Stomach (tissue), 9 donors: ENCODE data around the gene MTMR12. TPM values are rescaled to one million over a fixed set of nuclear protein-coding genes. Genes with fewer than 3 reads are reported as not detected.
A peak's percentile ranks its signal among the peaks of the same experiment; 100 is the strongest.
"Not testable (repeated sequence)": the region's sequence is repeated elsewhere in the genome, so short reads cannot be mapped to it uniquely, and the experiment has no call there.

ENCODE experiments used
- DNase-seq, 2 donors: peaks; one replicate each; pipeline versions ENCODE4 v3.0.0 to v3.0.0-alpha.2; 2013 to 2019
- H3K27ac ChIP-seq, 5 donors: fragments of 200-600 bp in 4 of 5; sonication (generic) in 4 of 5; one replicate each; pipeline ENCODE4 v1.5.1; 2013 to 2019; ENCODE audit warnings: mild to moderate bottlenecking in 1 of 5, moderate library complexity in 1 of 5
- H3K27me3 ChIP-seq, 3 donors: fragments of 200-600 bp; sonication (generic); one replicate each; pipeline ENCODE4 v1.5.1; 2017 to 2019; ENCODE audit warnings: mixed run types in 1 of 3
- H3K36me3 ChIP-seq, 4 donors: fragments of 200-600 bp; sonication (generic); 1 replicate in 3 of 4; 2 replicates in 1 of 4; pipeline ENCODE4 v1.5.1; 2016 to 2019
- H3K4me1 ChIP-seq, 4 donors: fragments of 200-600 bp; sonication (generic); one replicate each; pipeline ENCODE4 v1.5.1; 2016 to 2019
- H3K4me3 ChIP-seq, 4 donors: fragments of 200-600 bp; sonication (generic) in 3 of 4; one replicate each; pipeline ENCODE4 v1.5.1; 2016 to 2019; ENCODE audit warnings: mild to moderate bottlenecking in 1 of 4
- H3K9me3 ChIP-seq, 4 donors: fragments of 200-600 bp; sonication (generic); one replicate each; pipeline ENCODE4 v1.5.1; 2016 to 2019
- CTCF ChIP-seq, 7 experiments: fragments of 450-650 bp in 4 of 7; fragments of 200-600 bp in 3 of 7; sonication (generic) in 3 of 7; IDR thresholded peaks; one replicate each; pipeline ENCODE4 v1.5.1; 2016 to 2019; ENCODE audit warnings: antibody characterized with exemption in 7 of 7, control low read depth in 2 of 7, mild to moderate bottlenecking in 1 of 7
- EP300 ChIP-seq: sonication (generic); formaldehyde crosslinking; IDR thresholded peaks from one replicate; pipeline ENCODE4 v1.6.1; 2017; ENCODE audit warnings: antibody characterized with exemption
- POLR2A ChIP-seq, 4 donors: fragments of 450-650 bp; IDR thresholded peaks; one replicate each; pipeline ENCODE4 v1.6.1; 2016; ENCODE audit warnings: antibody characterized with exemption in 4 of 4, control low read depth in 2 of 4, mild to moderate bottlenecking in 1 of 4, moderate library complexity in 1 of 4
- POLR2AphosphoS5 ChIP-seq, 3 donors: sonication (generic); formaldehyde crosslinking; IDR thresholded peaks; one replicate each; pipeline ENCODE4 v1.6.1; 2016; ENCODE audit warnings: antibody characterized with exemption in 3 of 3
- WGBS, 5 donors: extraction: QIAGEN DNeasy Blood & Tissue Kit in 3 of 5; methylation state at CpG; one replicate each; pipeline versions ENCODE4 v1.1.5 to v1.1.7; 2013 to 2018; 5-methylcytosine and 5-hydroxymethylcytosine counted together
- intact Hi-C: fragments of 100-400 bp; cut with DNase I; formaldehyde crosslinking; loops from one replicate; pipeline ENCODE4 v1.15.1; 2023; ENCODE audit warnings: low total_unique reads
- polyA plus RNA-seq, 3 donors: library from polyadenylated mRNA; stranded (reverse); fragments of 200-250 nt; gene quantifications; one replicate each; pipeline ENCODE4 v1.2.3, GENCODE V29; 2013
- total RNA-seq, 5 donors: library from RNA; depleted of rRNA; stranded (reverse); fragments of >200 nt; gene quantifications; one replicate each; pipeline versions ENCODE4 v1.1.0 to v1.2.3, GENCODE V29; 2014 to 2016
- donor health status: healthy with polysubstance abuse.
- donor health status: Bipolar disorder and iron deficiency.
- donor health status: healthy.

The MTMR12 gene
- total and polyA plus RNA-seq, 8 donors = 7.2 to 51.9 (median 38.8) TPM

DNA sequence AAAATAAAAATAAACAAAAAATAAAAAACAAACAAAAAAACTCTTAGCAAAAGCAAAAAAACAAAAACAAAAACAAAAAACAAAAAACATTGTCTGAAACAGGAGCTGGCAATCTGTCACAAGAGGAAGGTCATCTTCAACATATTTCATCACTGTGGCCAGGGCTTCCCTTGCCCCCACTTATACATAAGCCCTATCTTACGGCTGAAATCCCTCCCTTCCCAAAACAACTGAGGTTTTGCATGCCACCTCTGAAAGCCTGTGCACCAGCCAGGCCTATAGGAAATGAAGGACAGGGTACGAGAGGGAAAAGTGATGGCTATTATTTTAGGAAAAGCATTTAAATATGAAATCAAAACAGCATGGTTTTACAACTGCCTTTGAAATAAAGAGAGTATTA is 10.8 kb downstream of the MTMR12 start:
- DNase-seq = no peak
- Histone ChIP-seq H3K4me1 (peaks cover 42 to 97% (median 69%) of the 10 kb centered on the region in 4 donors), H3K36me3 (peaks cover 0 to 10% (median 0%) of the 10 kb centered on the region in 4 donors), H3K4me3 (no peak overlapping the region), H3K27me3 (no peaks in the 10 kb centered on the region), H3K9me3 (no peaks in the 10 kb centered on the region), H3K27ac (peak overlapping the region in 4 of 5 donors; percentile 75 to 91 (median 81))
- intact Hi-C loops = no loop called here
- TF ChIP-seq EP300 (no peak), POLR2AphosphoS5 (IDR thresholded peaks at IDR 0.05) (no peak), POLR2A (IDR thresholded peaks at IDR 0.05) (no peak), CTCF (IDR thresholded peaks at IDR 0.05) (no peak)
- WGBS, 5 donors = 81 to 92% (median 86%) methylated on average over 2 of the region's 2 CpGs

DNA sequence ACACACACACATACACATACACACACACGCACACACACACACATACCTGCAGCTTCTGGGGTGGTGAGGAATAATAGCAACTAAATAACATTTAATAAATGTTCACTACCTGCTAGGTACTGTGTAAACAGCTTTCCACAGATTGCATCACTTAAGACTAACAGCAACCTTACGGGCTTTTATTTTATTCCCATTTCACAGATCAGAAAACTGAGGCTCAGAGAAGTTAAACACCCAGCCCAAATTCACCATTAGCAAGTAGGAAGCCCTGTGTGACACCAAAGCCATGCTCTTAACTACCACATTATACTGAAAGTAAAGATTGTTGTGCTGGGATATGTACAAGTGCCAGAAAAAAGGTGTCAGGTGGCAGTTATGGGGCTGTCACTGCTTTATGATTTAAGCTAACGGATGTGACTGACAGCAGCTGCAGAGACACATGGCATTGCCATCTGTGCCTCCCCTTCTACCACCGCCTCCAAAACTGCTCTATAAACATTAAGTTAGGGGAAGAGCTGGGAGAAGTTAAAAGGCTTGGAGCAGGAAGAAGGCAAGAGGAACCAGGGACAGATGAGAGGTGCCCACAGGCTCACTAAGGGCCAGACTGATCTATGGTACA is 13.6 kb downstream of the MTMR12 start:
- no peak overlapping the region for H3K27ac ChIP-seq
- no peak for DNase-seq
- peaks cover 7 to 27% (median 21%) of the 10 kb centered on the region in 4 donors for H3K36me3 ChIP-seq
- intact Hi-C loops = no loop called here
- H3K4me3 ChIP-seq = no peak overlapping the region
- H3K9me3 ChIP-seq = no peaks in the 10 kb centered on the region
- H3K27me3 ChIP-seq = no peaks in the 10 kb centered on the region
- 75 to 91% (median 78%) methylated on average over 4 of the region's 4 CpGs for WGBS, 5 donors
- no peak for TF ChIP-seq POLR2AphosphoS5 (IDR thresholded peaks at IDR 0.05)
- no peak for TF ChIP-seq CTCF (IDR thresholded peaks at IDR 0.05)
- TF ChIP-seq POLR2A (IDR thresholded peaks at IDR 0.05) = no peak
- TF ChIP-seq EP300 = no peak
- peaks cover 33 to 84% (median 59%) of the 10 kb centered on the region in 4 donors for H3K4me1 ChIP-seq

DNA sequence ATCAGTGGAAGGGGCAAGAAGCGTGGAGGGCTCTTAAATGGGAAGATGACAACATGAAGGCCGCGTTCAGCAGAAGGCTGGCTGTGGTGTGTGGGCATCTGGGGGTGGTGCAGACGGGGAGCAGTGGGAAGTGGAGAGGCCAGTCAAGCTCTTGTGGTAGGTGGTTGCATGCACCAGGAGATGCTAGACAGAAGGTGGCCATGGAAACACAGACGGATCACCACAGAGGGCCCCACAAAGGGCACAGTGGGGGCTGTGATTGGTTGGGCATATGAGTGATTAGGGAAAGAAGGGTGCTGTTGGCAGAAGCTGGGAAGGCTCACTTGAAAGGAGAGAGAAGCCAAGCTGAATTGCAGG is 14.7 kb downstream of the MTMR12 start:
- WGBS, 5 donors = 61 to 81% (median 69%) methylated on average over 5 of the region's 5 CpGs
- Histone ChIP-seq H3K9me3 (no peaks in the 10 kb centered on the region), H3K4me1 (peaks cover 24 to 84% (median 53%) of the 10 kb centered on the region in 4 donors), H3K4me3 (no peak overlapping the region), H3K36me3 (peaks cover 7 to 34% (median 26%) of the 10 kb centered on the region in 4 donors), H3K27ac (peak overlapping the region in 1 of 5 donors; percentile 40), H3K27me3 (no peaks in the 10 kb centered on the region)
- TF ChIP-seq EP300 = no peak
- intact Hi-C loops = no loop called here
- DNase-seq = no peak

DNA sequence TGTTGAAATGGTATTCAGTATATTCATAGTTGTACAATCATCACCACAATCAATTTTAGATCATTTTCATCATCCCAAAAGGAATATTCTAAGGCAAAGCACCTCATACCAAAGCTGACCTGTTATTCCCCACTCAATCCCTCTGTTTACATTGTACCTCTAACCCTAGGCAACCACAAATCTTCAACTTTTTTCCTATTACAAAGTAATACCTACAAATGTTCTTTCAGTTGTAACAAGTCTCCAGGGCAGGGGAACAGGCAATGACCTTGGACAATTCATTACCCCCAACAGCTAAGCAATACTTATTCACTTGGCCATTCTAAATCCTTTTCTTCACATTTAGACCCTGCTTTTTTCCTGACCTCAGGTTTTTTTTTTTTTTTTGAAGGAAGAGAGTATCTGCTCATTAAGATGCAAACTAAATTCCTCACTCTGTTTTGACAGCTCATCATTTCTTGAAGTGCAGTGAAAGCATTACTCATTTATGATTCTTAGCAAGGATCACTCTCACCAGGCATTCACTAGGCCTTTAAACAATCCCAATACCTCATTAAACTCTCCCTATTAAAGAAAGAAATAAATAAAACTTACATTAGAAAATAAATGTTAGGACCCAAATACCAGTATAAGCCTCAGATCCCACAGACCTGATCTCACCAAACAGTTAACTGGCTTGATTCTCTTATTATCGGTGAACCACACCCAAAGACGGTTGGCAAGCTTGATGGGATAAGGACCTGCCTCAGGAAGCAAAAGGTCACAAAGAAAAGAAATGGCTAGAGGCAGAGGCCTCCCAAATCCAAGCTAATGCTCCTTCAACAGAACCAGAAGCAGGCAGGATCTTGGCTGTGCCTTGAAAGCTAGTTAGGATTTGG is 15.3 kb downstream of the MTMR12 start:
- H3K9me3 ChIP-seq = no peaks in the 10 kb centered on the region
- no peak overlapping the region for H3K4me3 ChIP-seq
- peaks cover 7 to 34% (median 27%) of the 10 kb centered on the region in 4 donors for H3K36me3 ChIP-seq
- intact Hi-C loops = no loop called here
- H3K4me1 ChIP-seq = peaks cover 22 to 84% (median 55%) of the 10 kb centered on the region in 4 donors
- no peaks in the 10 kb centered on the region for H3K27me3 ChIP-seq
- peak overlapping the region in 1 of 5 donors; percentile 40 for H3K27ac ChIP-seq
- TF ChIP-seq POLR2AphosphoS5 (IDR thresholded peaks at IDR 0.05) (no peak), POLR2A (IDR thresholded peaks at IDR 0.05) (no peak), EP300 (no peak), CTCF (IDR thresholded peaks at IDR 0.05) (no peak)
- DNase-seq = no peak
- WGBS, 5 donors = 19 to 50% (median 27%) methylated on average over 2 of the region's 2 CpGs

GRCh38 chr5:32295966-32296772 is 16.6 kb downstream of the MTMR12 start:
- intact Hi-C loops = not testable (repeated sequence)

More at GRCh38 chr5:32295966-32296772, 16.6 kb downstream of the MTMR12 start:
- not testable (repeated sequence) for H3K27me3 ChIP-seq, H3K4me3 ChIP-seq, DNase-seq, H3K27ac ChIP-seq, H3K9me3 ChIP-seq
- WGBS, 5 donors = 70 to 82% (median 70%) methylated on average over 9 of the region's 9 CpGs
- peaks cover 17 to 78% (median 50%) of the 10 kb centered on the region in 4 donors for H3K4me1 ChIP-seq
- peaks cover 7 to 37% (median 30%) of the 10 kb centered on the region in 4 donors for H3K36me3 ChIP-seq
